Choroid plexus epithelial cell (primary cell): ENCODE measurements around the gene RBM19.

Experiments used
- DNase-seq: peaks from one replicate; pipeline ENCODE4 v3.0.0-alpha.2; 2010; ENCODE audit warnings: low read depth
- H3K4me3 ChIP-seq: 2 replicates; pipeline ENCODE4 v1.5.1; 2011; ENCODE audit warnings: low read depth, mild to moderate bottlenecking, control low read depth, low read length, moderate library complexity
- CTCF ChIP-seq: conservative IDR thresholded peaks from 2 replicates; pipeline ENCODE4 v1.5.1; 2011; ENCODE audit warnings: low read depth, mild to moderate bottlenecking, control low read depth, inconsistent platforms, low read length, moderate library complexity

RBM19 gene

GRCh38 chr12:113796852-113797534 is 169.1 kb downstream of the RBM19 start:
- no peak overlapping the region for H3K4me3 ChIP-seq
- no peak for TF ChIP-seq CTCF
- DNase-seq = no peak

- no peak for TF ChIP-seq CTCF
- DNase-seq = no peak
- H3K4me3 ChIP-seq = no peak overlapping the region
Observed at GRCh38 chr12:113796066-113796827, 169.9 kb downstream of the RBM19 start.

GRCh38 chr12:113795445-113795844 is 170.7 kb downstream of the RBM19 start:
- H3K4me3 ChIP-seq = no peak overlapping the region
- no peak for DNase-seq

GRCh38 chr12:113794774-113795173 is 171.4 kb downstream of the RBM19 start:
- no peak for DNase-seq

More at GRCh38 chr12:113795445-113795844, 170.7 kb downstream of the RBM19 start:
- no peak for TF ChIP-seq CTCF

GRCh38 chr12:113793250-113793649 is 172.9 kb downstream of the RBM19 start:
- no peak for TF ChIP-seq CTCF
- DNase-seq = no peak
- H3K4me3 ChIP-seq = no peak overlapping the region

More at GRCh38 chr12:113794774-113795173, 171.4 kb downstream of the RBM19 start:
- no peak for TF ChIP-seq CTCF
- H3K4me3 ChIP-seq = no peak overlapping the region

DNA sequence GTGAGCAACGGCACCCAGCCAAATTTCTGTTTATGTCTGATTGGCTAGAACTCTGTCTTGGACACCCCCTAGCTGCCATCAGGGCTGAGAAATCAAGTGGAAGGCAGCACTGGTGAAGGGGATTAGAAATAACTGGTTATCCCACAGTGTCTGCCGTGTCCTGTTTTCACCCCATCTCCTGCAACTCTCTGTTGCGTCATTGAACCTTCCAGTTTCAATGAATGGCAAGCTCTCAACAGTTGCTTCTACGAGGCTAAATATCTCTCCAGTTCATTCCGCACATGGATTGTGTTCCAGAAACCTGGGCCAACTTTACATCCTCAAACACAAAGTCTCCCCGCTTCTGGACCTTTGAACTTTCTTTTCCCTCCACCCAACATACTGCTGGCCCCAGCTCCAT is 173.7 kb downstream of the RBM19 start:
- no peak overlapping the region for H3K4me3 ChIP-seq
- TF ChIP-seq CTCF = no peak

More for the DNA sequence above, 173.7 kb downstream of the RBM19 start:
- DNase-seq = no peak
